IMR-90 (cell line): ENCODE results near the gene C10orf105. TPM values are rescaled to one million over a fixed set of nuclear protein-coding genes. Genes with fewer than 3 reads are reported as not detected.

Experiments
- ATAC-seq: fragments of 200-7000 bp; cut with Tn5 transposase; 2 replicates; pipeline ENCODE4 v1.9.1; 2020; ENCODE audit warnings: low read depth, mild to moderate bottlenecking, moderate library complexity
- BruUV-seq: library from RNA; stranded (reverse); fragments of 400-500 nt; replicated peaks from 2 replicates; lab custom pipeline; 2021; lab: Mats Ljungman, UMichigan
- CTCF ChIA-PET: fragments of 300-600 bp; formaldehyde crosslinking; extraction: SDS; loops from one replicate; lab custom pipeline; 2021; ENCODE audit warnings: antibody characterized with exemption; lab: Yijun Ruan, JAX
- POLR2A ChIA-PET: fragments of 300-600 bp; sonication (Branson Sonifier 250); formaldehyde crosslinking; loops from one replicate; lab custom pipeline; 2022; ENCODE audit warnings: antibody characterized with exemption; ENCODE audit not compliant: unreplicated experiment; lab: Charles Lee
- DNase-seq: peaks from one replicate; pipeline ENCODE4 v3.0.0; 2013
- H2AFZ ChIP-seq: replicated peaks from 2 replicates; pipeline ENCODE3; 2013; ENCODE audit warnings: low read length, mild to moderate bottlenecking; ENCODE audit not compliant: poor library complexity
- H2AK5ac ChIP-seq: 2 replicates; pipeline ENCODE4 v1.6.1; 2013; ENCODE audit warnings: low read depth, low read length, inconsistent platforms
- H2AK9ac ChIP-seq: replicated peaks from 2 replicates; pipeline ENCODE3; 2013; ENCODE audit warnings: mild to moderate bottlenecking, low read depth, low read length, moderate library complexity; ENCODE audit not compliant: poor library complexity
- H2BK120ac ChIP-seq: 2 replicates; pipeline ENCODE4 v1.6.1; 2013; ENCODE audit warnings: low read depth, low read length, inconsistent platforms
- H2BK15ac ChIP-seq: 3 replicates; pipeline ENCODE4 v1.6.1; 2013; ENCODE audit warnings: low read depth, low read length, inconsistent platforms
- H2BK20ac ChIP-seq: 2 replicates; pipeline ENCODE4 v1.6.1; 2013; ENCODE audit warnings: low read depth, mild to moderate bottlenecking, inconsistent platforms, low read length, moderate library complexity
- H2BK5ac ChIP-seq: 2 replicates; pipeline ENCODE4 v1.6.1; 2013; ENCODE audit warnings: mild to moderate bottlenecking, low read depth, low read length, inconsistent platforms; ENCODE audit not compliant: poor library complexity, severe bottlenecking
- H3K14ac ChIP-seq: replicated peaks from 2 replicates; pipeline ENCODE4 v1.6.1; 2013; ENCODE audit warnings: low read depth, low read length, inconsistent platforms
- H3K18ac ChIP-seq: 2 replicates; pipeline ENCODE4 v1.6.1; 2013; ENCODE audit warnings: low read depth, low read length, control low read depth
- H3K23ac ChIP-seq: 2 replicates; pipeline ENCODE4 v1.6.1; 2013; ENCODE audit warnings: low read depth, low read length, inconsistent platforms
- H3K27ac ChIP-seq: 2 replicates; pipeline ENCODE4 v1.5.1; 2013; ENCODE audit warnings: mild to moderate bottlenecking, control low read depth, low read length; ENCODE audit not compliant: insufficient read depth
- H3K27me3 ChIP-seq: 2 replicates; pipeline ENCODE4 v1.6.1; 2013; ENCODE audit warnings: low read length; ENCODE audit not compliant: control insufficient read depth, insufficient read depth
- H3K36me3 ChIP-seq: 2 replicates; pipeline ENCODE4 v1.6.1; 2013; ENCODE audit warnings: low read length, mixed read lengths; ENCODE audit not compliant: control insufficient read depth, insufficient read depth
- H3K4ac ChIP-seq: 2 replicates; pipeline ENCODE4 v1.6.1; 2013; ENCODE audit warnings: low read depth, low read length, inconsistent platforms
- H3K4me1 ChIP-seq: 2 replicates; pipeline ENCODE4 v1.6.1; 2013; ENCODE audit warnings: low read length, mixed read lengths; ENCODE audit not compliant: control insufficient read depth, insufficient read depth
- H3K4me2 ChIP-seq: 2 replicates; pipeline ENCODE4 v1.6.1; 2013; ENCODE audit warnings: low read depth, mild to moderate bottlenecking, control low read depth, low read length, moderate library complexity
- H3K4me3 ChIP-seq: 2 replicates; pipeline ENCODE4 v1.5.1; 2013; ENCODE audit warnings: low read depth, mild to moderate bottlenecking, control low read depth, low read length, moderate library complexity; ENCODE audit not compliant: insufficient read depth
- H3K56ac ChIP-seq: 2 replicates; pipeline ENCODE4 v1.6.1; 2013; ENCODE audit warnings: low read length, inconsistent platforms; ENCODE audit not compliant: insufficient read depth; ENCODE audit errors: extremely low read depth
- H3K79me1 ChIP-seq, 2 experiments: 2 replicates each; pipeline ENCODE4 v1.6.1; 2013; ENCODE audit warnings: low read length in 2 of 2, inconsistent platforms in 1 of 2, low read depth in 1 of 2
- H3K9ac ChIP-seq: 2 replicates; pipeline ENCODE4 v1.6.1; 2013; ENCODE audit warnings: low read depth, low read length, control low read depth
- H3K9me1 ChIP-seq: 2 replicates; pipeline ENCODE4 v1.6.1; 2013; ENCODE audit warnings: low read length, inconsistent platforms; ENCODE audit not compliant: insufficient read depth
- H3K9me3 ChIP-seq: 2 replicates; pipeline ENCODE4 v1.6.1; 2013; ENCODE audit warnings: low read length; ENCODE audit not compliant: control insufficient read depth, insufficient read depth
- H4K20me1 ChIP-seq: 2 replicates; pipeline ENCODE4 v1.6.1; 2013; ENCODE audit warnings: low read length, inconsistent platforms; ENCODE audit not compliant: insufficient read depth
- H4K5ac ChIP-seq: 2 replicates; pipeline ENCODE4 v1.6.1; 2013; ENCODE audit warnings: mild to moderate bottlenecking, low read depth, low read length, control low read depth
- H4K8ac ChIP-seq, 2 experiments: 2 replicates each; pipeline ENCODE4 v1.6.1; 2013; ENCODE audit warnings: low read depth in 2 of 2, low read length in 2 of 2, control low read depth in 1 of 2, inconsistent platforms in 1 of 2
- H4K91ac ChIP-seq: 2 replicates; pipeline ENCODE4 v1.6.1; 2013; ENCODE audit warnings: low read depth, low read length, inconsistent platforms; ENCODE audit not compliant: insufficient read depth
- BHLHE40 ChIP-seq: fragments of 150-350 bp; IDR thresholded peaks from 2 replicates; pipeline ENCODE4 v1.6.1; 2016; ENCODE audit warnings: mild to moderate bottlenecking, low read depth, low read length
- CEBPB ChIP-seq: IDR thresholded peaks from 2 replicates; pipeline ENCODE4 v1.6.1; 2012; ENCODE audit warnings: low read depth, low read length, improper control_type of control experiment
- CHD1 ChIP-seq: IDR thresholded peaks from 2 replicates; pipeline ENCODE4 v1.6.1; 2012; ENCODE audit warnings: low read depth, low read length, improper control_type of control experiment
- CTCF ChIP-seq: conservative IDR thresholded peaks from 2 replicates; pipeline ENCODE4 v1.5.1; 2012; ENCODE audit warnings: mild to moderate bottlenecking, low read depth, low read length, improper control_type of control experiment
- ELK1 ChIP-seq: fragments of 150-350 bp; IDR thresholded peaks from 2 replicates; pipeline ENCODE4 v1.6.1; 2016; ENCODE audit warnings: low read depth, mild to moderate bottlenecking, low read length, moderate library complexity, borderline replicate concordance
- FOS ChIP-seq: fragments of 150-350 bp; IDR thresholded peaks from 2 replicates; pipeline ENCODE4 v1.6.1; 2016; ENCODE audit warnings: low read depth, low read length
- MAFK ChIP-seq: IDR thresholded peaks from 2 replicates; pipeline ENCODE4 v1.6.1; 2012; ENCODE audit warnings: low read depth, low read length, improper control_type of control experiment
- MAZ ChIP-seq: IDR thresholded peaks from 2 replicates; pipeline ENCODE4 v1.6.1; 2012; ENCODE audit warnings: low read depth, mild to moderate bottlenecking, low read length, improper control_type of control experiment, moderate library complexity, borderline replicate concordance
- MXI1 ChIP-seq: IDR thresholded peaks from 2 replicates; pipeline ENCODE4 v1.6.1; 2012; ENCODE audit warnings: low read depth, mild to moderate bottlenecking, low read length, moderate library complexity, borderline replicate concordance
- NFE2L2 ChIP-seq: fragments of 150-350 bp; IDR thresholded peaks from 2 replicates; pipeline ENCODE4 v1.6.1; 2016; ENCODE audit warnings: low read depth, mild to moderate bottlenecking, low read length
- POLR2A ChIP-seq: IDR thresholded peaks from 2 replicates; pipeline ENCODE4 v1.6.1; 2012; ENCODE audit warnings: mild to moderate bottlenecking, low read depth, low read length
- RAD21 ChIP-seq: IDR thresholded peaks from 2 replicates; pipeline ENCODE4 v1.6.1; 2012; ENCODE audit warnings: low read length, improper control_type of control experiment
- RCOR1 ChIP-seq: IDR thresholded peaks from 2 replicates; pipeline ENCODE4 v1.6.1; 2012; ENCODE audit warnings: mild to moderate bottlenecking, low read length, improper control_type of control experiment; ENCODE audit not compliant: insufficient replicate concordance
- RFX5 ChIP-seq: IDR thresholded peaks from 2 replicates; pipeline ENCODE4 v1.8.0; 2012; ENCODE audit warnings: low read depth, mild to moderate bottlenecking, low read length, moderate library complexity
- SMC3 ChIP-seq: fragments of 150-350 bp; IDR thresholded peaks from 2 replicates; pipeline ENCODE4 v1.6.1; 2016; ENCODE audit warnings: low read depth, mild to moderate bottlenecking, antibody characterized with exemption, low read length, moderate library complexity
- USF2 ChIP-seq: fragments of 150-350 bp; IDR thresholded peaks from 2 replicates; pipeline ENCODE4 v1.6.1; 2017; ENCODE audit warnings: mild to moderate bottlenecking, antibody characterized with exemption, low read length, low read depth
- WGBS, 2 experiments: methylation state at CpG; one replicate each; pipeline versions ENCODE4 v1.1.5 to v1.1.7; 2013; ENCODE audit warnings: missing lambda C conversion rate in 2 of 2; ENCODE audit not compliant: insufficient read length in 1 of 2; ENCODE audit errors: extremely low coverage in 2 of 2; 5-methylcytosine and 5-hydroxymethylcytosine counted together
- dilution Hi-C: fragments of 300-500 bp; cut with HindIII; formaldehyde crosslinking; loops from one replicate; pipeline ENCODE4 v1.14.3; 2018; ENCODE audit warnings: low sequenced_read_pairs; ENCODE audit not compliant: unreplicated experiment
- in situ Hi-C: fragments of 300-500 bp; cut with MboI; formaldehyde crosslinking; loops from 3 replicates; pipeline ENCODE4 v1.14.3; 2019; ENCODE audit warnings: low sequenced_read_pairs, inconsistent platforms, mixed read lengths
- intact Hi-C: fragments of 100-400 bp; cut with micrococcal nuclease; formaldehyde crosslinking; loops from 2 replicates; pipeline ENCODE4 v1.10.0; 2022
- polyA plus RNA-seq, 3 experiments: library from polyadenylated mRNA; depleted of rRNA; stranded (reverse); fragments of >200 nt; gene quantifications; 2 replicates each; pipeline ENCODE4 v1.2.3, GENCODE V29; 2012; ENCODE audit warnings: low replicate concordance in 1 of 3
- total RNA-seq: library from RNA; depleted of rRNA; stranded (reverse); fragments of >200 nt; gene quantifications from 2 replicates; pipeline ENCODE4 v1.2.3, GENCODE V29; 2012

Gene C10orf105
- total and polyA plus RNA-seq, 2 of the 4 experiments (the other 2 are of a cell fraction): under 0.01 TPM; not detected in 1

GRCh38 chr10:71687077-71687476, 32.5 kb downstream of the C10orf105 start:
- ChIA-PET CTCF (no interaction called here), POLR2A (no interaction called here)
- Histone ChIP-seq H3K9me3 (no peaks in the 10 kb centered on the region), H2BK15ac (no peak overlapping the region), H4K5ac (no peak overlapping the region), H3K4me3 (no peak overlapping the region), H2AFZ (no peak overlapping the region), H3K4ac (no peak overlapping the region), H3K36me3 (no peaks in the 10 kb centered on the region), H3K79me1 (no peaks in the 10 kb centered on the region), H3K9ac (no peak overlapping the region), H3K9me1 (no peaks in the 10 kb centered on the region), H3K4me2 (no peak overlapping the region), H2BK20ac (no peak overlapping the region), H3K18ac (no peak overlapping the region), H3K27me3 (peaks cover 37% of the 10 kb centered on the region), H4K8ac (no peak overlapping the region), H4K91ac (no peak overlapping the region), H3K4me1 (no peaks in the 10 kb centered on the region), H4K20me1 (no peaks in the 10 kb centered on the region), H3K14ac (no peak overlapping the region), H2AK9ac (peak overlapping the region; percentile 28), H2BK120ac (no peak overlapping the region), H3K27ac (no peak overlapping the region), H2BK5ac (no peak overlapping the region), H2AK5ac (no peak overlapping the region), H3K56ac (no peak overlapping the region), H3K23ac (no peak overlapping the region)
- in situ Hi-C loops (no loop called here), dilution Hi-C loops (no loop called here), intact Hi-C loops (no loop called here)
- no peak for ATAC-seq
- BruUV-seq: no TSS peak
- 0% methylated on average over 1 of the region's 5 CpGs; no CpG with 5 or more reads in 1 of the 2 experiments for WGBS, 2 experiments
- TF ChIP-seq MAZ (no peak), BHLHE40 (no peak), RCOR1 (no peak), FOS (no peak), USF2 (no peak), MXI1 (no peak), RAD21 (no peak), CTCF (no peak), POLR2A (no peak), ELK1 (no peak), SMC3 (no peak), CHD1 (no peak), NFE2L2 (no peak), CEBPB (no peak), RFX5 (no peak), MAFK (no peak)
- DNase-seq: no peak
